HG02588 (cell line): Measurements from ENCODE around the gene VWA8.
"Not testable (repeated sequence)": the region's sequence is repeated elsewhere in the genome, so short reads cannot be mapped to it uniquely, and the experiment has no call there.

ENCODE experiments used
- ATAC-seq: cut with Tn5 transposase; IDR thresholded peaks from one replicate; pipeline ENCODE4 v1.9.1; 2021; ENCODE audit warnings: mild to moderate bottlenecking, moderate library complexity; ENCODE audit not compliant: unreplicated experiment

The VWA8 gene

GRCh38 chr13:41811588-41812021 lies 149.3 kb downstream of the VWA8 start:
- ATAC-seq, result peak; percentile 76

- ATAC-seq, result no peak
These were observed 150.9 kb downstream of the VWA8 start for GRCh38 chr13:41809962-41810361.

GRCh38 chr13:41803445-41803735 lies 157.5 kb downstream of the VWA8 start:
- ATAC-seq, result not testable (repeated sequence)

GRCh38 chr13:41802684-41803444 lies 158.0 kb downstream of the VWA8 start:
- ATAC-seq, result no peak

DNA sequence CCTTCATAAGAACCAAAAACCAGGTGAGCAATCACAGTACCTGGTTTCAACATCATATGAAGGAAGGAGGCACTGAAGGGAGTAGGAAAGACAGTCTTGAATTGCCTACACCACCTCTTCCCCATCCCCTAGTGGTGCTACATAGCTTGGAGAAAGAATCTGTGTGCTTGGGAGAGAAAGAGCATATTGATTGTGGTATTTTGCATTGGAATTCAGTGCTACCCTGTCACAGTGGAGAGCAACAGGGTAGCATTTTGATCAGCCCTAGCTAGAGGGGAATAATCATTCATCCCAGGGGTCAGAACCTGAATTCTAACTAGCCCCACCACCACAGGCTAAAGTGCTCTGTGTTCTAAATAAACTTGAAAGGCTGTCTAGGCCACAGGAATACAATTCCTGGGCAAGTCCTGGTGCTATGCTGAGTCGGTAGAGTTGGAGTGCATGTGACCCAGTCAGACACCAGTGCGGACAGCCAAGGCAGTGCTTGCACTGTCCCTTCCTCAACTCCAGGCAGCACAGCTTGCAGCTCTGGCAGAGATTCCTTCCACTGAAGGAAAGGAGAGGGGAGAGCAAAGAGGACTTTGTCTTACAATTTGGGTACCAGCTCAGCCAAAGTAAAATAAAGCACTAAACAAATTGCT lies 158.7 kb downstream of the VWA8 start:
- ATAC-seq, result no peak

- no peak for ATAC-seq
These were observed 169.9 kb downstream of the VWA8 start for GRCh38 chr13:41791056-41791455.

- no peak for ATAC-seq
These were observed 172.4 kb downstream of the VWA8 start for GRCh38 chr13:41788552-41788951.

DNA sequence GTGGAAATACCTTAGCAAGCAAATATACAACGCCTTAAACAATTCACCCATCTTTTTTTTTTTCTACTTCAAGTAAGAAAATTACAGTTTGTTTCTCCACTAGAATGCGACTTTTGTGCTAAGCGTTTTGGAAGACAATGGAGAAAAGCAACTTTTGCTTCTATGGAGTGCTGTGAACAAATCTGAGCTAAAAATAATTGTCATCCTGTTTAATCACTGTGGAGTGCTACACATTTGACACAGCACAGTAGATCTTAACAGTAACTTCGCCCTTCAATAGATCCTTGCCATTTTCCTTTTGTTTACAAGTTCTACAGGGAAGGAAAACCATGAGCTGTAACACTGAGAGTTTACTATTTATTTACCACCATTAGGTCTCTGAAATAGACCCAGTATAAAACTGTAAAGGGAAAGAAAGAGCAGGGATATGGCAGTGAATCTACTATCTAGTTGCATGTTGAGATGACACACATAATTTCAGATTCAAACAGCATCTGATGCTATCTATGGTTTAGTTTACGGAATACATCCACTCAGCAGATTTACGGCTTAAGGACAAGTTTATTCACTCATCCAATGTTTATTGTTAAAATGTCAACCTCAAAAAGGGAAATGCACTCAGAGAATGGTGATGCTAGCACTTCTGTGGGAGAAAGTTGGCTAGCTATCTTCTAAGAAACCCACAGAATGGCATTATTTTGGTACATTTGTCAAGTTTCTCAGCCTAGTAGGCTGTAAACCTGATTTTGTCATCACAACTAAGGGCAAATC lies 175.3 kb downstream of the VWA8 start:
- ATAC-seq, result no peak

- ATAC-seq, result no peak
These were observed 178.8 kb downstream of the VWA8 start for GRCh38 chr13:41782086-41782485.

DNA sequence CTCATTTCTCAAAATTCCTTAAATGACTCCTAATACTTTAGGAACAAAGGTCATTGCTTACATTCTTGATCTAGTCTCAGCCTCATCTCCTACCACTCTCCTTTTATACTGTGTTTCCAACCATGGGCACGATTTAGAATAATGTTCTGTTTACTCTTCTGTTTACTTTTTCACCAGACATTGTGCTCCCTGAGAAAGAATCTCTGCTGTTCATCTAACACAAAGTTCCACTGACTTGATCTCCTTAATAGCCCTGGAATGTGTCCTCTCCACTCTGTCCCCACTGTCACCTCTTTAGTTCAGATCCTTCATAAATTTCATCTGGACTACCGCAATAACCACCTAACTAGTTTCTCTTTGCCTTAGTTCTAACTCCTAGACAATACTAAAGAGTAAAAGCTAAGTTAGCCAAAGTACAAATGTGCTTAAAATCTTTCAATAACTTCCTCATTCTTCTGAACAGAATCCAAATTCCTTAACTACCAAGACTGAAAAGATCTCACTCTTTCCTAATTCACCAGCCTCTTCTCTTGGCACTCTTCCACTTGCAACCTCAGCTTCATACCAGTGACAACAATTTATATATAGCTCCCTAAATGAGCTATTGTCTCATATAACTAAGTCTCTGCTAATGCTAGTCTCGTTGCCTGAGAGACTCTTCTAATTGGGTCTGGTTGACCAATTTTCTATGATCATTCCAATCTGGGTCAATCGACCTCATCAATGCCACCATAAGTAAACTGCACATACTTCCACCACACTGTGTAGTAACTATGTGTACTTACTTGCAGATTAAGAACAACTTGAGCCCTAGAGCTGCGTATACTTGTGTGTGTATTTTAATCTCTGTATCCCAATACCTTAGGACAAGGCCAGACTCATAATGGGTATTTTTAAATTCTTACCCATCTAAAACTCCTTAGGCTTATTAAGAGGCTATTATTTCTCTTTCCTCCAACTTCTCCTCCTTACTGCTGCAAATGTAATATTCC lies 179.9 kb downstream of the VWA8 start:
- no peak for ATAC-seq

- ATAC-seq, result no peak
These were observed 185.7 kb downstream of the VWA8 start for GRCh38 chr13:41775251-41775650.

DNA sequence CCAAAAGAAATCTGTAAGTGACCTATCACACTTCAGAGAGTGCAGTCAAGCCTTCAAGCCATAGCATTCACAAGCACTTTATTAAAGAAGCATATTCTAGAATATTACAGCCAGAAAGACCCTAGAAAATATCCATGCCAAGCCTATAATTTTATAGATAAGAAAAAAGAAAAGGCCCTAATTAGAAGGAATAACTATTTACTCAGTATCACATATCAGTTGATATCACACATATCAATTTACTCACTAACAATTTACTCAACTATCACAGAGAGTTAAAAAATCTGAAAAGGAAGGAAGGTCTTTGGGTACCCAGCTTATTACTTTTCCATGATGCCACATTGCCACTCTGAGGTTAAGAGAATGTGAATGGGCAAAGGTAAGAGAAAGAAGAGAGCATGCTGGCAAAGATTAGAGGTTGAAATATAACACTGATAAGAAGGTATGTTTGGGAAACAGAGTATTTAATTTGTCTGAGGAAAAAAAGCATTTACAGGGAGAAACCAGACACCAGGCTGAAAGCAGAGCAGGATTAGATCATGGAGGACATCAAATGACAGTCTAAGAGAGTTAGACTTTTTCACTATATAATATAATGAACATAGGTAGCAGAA lies 186.2 kb downstream of the VWA8 start:
- ATAC-seq, result no peak

DNA sequence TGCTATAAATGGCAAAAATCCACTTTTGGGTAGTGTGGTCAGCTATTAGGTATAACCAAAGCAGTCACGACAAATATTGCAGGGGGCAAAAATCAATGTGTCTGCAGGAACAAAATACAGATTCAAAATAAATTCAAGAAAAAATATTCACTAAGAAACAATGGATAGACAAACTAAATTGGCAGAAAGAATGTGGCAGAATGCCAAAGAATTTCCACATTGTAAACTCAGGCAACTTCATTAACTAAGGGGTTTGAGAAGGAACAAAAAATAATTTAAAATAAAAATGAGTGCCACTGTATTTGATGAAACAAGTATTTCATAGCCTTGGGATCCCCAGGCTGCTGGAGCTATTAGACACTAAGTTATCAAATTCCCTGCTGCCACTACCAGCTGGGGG lies 193.1 kb downstream of the VWA8 start:
- no peak for ATAC-seq

DNA sequence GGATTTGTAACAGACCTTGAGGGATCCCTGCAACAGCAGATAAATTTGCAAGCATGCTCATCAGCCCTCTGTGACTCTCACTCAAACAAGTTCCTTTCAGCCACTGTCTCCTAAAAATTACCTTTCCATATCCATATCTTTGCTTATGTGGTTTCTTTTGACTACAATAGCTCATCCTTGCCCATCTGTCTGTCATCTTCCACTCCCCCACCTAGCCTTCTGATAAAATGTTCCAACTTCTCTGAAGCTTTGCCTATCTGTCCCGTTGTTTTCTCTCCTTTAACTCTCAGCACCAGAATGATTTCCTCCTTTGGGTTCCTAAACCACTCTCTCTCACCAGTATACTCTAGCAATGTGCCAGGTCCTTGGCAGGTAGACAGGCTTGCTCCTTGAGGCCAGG lies 194.5 kb downstream of the VWA8 start:
- no peak for ATAC-seq

GRCh38 chr13:41765813-41766212 lies 195.1 kb downstream of the VWA8 start:
- ATAC-seq, result no peak

GRCh38 chr13:41765020-41765419 lies 195.9 kb downstream of the VWA8 start:
- ATAC-seq, result no peak

GRCh38 chr13:41764558-41764957 lies 196.4 kb downstream of the VWA8 start:
- ATAC-seq, result no peak

DNA sequence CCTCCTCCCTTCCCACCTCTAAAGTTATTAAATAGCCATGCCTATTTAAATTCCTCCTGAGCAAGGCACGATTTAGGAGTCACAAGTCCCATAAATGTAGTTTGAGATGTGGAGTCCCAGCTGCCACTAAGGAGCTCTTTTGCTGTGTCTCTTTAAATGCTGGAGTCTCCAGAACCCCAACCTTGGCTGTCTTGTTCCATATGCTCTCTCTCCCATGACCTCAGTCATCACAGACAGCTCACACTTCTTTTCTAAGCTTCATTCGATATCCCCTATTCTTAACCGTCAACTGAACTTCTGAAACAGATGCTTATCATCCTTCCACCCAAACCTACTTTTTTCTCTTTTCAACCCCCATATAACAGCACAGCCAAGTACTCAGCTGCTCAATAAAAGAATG lies 197.1 kb downstream of the VWA8 start:
- ATAC-seq, result no peak

- no peak for ATAC-seq
These were observed 198.1 kb downstream of the VWA8 start for GRCh38 chr13:41762796-41763195.

DNA sequence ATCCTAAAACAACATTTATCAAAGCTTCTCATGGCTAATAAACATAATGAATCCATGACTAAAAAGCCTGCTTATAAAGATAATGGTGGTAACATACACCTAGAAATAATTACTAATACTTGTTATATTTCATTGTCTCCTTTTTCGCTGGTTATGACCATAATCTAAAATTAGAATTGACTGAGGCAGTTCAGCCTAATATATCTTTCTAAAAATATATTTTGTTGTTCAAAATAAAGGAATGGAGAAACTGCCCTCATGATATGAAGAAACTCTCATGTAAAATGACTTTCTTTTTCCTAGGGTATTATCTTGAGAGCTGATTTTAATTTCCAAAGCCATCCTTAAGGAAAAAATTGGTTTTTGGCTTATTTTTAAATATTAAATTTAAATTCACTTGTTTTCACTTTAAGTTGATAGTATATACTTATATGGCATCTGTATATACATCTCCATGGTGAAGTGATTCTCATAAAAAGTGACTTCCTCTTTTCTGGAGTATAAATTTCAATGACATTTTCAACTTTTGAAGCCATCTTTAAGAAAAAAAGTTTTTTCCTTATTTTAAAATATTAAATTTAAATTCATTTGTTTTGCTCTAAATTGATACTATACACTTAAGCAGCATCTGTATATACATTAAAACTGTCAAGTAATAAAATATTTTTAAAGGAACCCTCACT lies 204.6 kb downstream of the VWA8 start:
- ATAC-seq, result no peak
